ENCODE results near the gene INO80B. TPM values are rescaled to one million over a fixed set of nuclear protein-coding genes. Genes with fewer than 3 reads are reported as not detected.

The INO80B gene
- total RNA-seq, 1 experiment from 2014 or later: 26.5 TPM

DNA sequence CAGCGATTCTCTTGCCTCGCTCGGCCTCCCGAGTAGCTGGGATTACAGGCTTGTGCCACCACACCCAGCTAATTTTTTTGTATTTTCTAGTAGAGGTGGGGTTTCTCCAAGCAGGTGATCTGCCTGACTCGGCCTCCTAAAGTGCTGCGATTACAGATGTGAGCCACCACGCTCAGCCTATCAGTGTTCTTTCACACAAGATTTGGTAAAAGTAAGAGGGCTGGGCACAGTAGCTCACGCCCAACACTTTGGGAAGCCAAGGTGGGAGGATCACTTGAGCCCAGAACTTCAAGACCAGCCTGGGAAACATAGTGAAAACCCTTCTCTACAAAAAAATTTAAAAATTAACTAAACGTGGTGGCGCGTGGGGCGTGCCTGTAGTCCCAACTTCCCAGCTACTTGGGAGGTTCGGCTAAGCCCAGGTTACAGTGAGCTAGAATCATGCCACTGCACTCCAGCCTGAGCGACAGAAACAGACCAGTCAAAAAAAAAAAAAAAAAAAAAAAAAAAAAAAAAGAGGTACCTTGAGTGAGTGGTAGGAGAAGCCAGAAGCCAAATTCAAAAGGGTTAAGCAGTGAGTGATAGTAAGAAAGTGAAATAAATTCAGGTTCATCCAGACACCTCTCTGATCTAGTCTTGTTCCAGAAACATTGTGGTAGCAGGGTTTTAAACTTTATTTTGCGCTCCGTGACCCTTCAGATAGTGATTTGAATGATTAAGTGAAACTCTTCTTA is 16.6 kb downstream of the INO80B start:
- BruUV-seq (replicated peaks): no TSS peak
- Histone ChIP-seq H3K27ac (ENCODE audit: low read length) (peak overlapping the region; percentile 95), H3K9me3 (ENCODE audit: control insufficient read depth, insufficient read depth, low read depth, low read length) (no peaks in the 10 kb centered on the region), H3K36me3 (ENCODE audit: control insufficient read depth, insufficient read depth, low read length) (peaks cover 3% of the 10 kb centered on the region; the same call in 1 of the 2 replicates), H3K4me3 (ENCODE audit: low read depth in 2 of 2, low read length in 2 of 2) (peak overlapping the region; percentile 70 to 86), H3K4me1 (ENCODE audit: control insufficient read depth, insufficient read depth, low read length) (peaks cover 2% of the 10 kb centered on the region; the same call in 1 of the 2 replicates), H3K27me3 (ENCODE audit: control insufficient read depth, insufficient read depth, low read length) (no peaks in the 10 kb centered on the region)
- ATAC-seq (no peak), DNase-seq (ENCODE audit: low read depth, low spot score) (no peak)
- intact Hi-C loops (cut with micrococcal nuclease; ENCODE audit: unreplicated experiment): no loop called here
- in situ Hi-C loops (cut with HindIII; ENCODE audit: low pct_unique_long_range_greater_than_20kb, low sequenced_read_pairs): no loop called here
- ChIA-PET CTCF (no interaction called here), POLR2A (interaction anchor here (0.6 to 0.7 kb wide), 4 partner anchors 13 to 265 kb away, joined by 4 to 9 read pairs (median 6); partner anchors contain the start of gene WBP1)
- TF ChIP-seq POLR2AphosphoS5 (IDR thresholded peaks at IDR 0.05; ENCODE audit: low read depth, low read length): no peak
- TF ChIP-seq SIN3A (IDR thresholded peaks at IDR 0.05; ENCODE audit: borderline replicate concordance, insufficient read depth, low read depth, low read length): no peak
- TF ChIP-seq, protein P1, sequence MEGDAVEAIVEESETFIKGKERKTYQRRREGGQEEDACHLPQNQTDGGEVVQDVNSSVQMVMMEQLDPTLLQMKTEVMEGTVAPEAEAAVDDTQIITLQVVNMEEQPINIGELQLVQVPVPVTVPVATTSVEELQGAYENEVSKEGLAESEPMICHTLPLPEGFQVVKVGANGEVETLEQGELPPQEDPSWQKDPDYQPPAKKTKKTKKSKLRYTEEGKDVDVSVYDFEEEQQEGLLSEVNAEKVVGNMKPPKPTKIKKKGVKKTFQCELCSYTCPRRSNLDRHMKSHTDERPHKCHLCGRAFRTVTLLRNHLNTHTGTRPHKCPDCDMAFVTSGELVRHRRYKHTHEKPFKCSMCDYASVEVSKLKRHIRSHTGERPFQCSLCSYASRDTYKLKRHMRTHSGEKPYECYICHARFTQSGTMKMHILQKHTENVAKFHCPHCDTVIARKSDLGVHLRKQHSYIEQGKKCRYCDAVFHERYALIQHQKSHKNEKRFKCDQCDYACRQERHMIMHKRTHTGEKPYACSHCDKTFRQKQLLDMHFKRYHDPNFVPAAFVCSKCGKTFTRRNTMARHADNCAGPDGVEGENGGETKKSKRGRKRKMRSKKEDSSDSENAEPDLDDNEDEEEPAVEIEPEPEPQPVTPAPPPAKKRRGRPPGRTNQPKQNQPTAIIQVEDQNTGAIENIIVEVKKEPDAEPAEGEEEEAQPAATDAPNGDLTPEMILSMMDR (IDR thresholded peaks at IDR 0.05): no peak
- TF ChIP-seq, protein P2, sequence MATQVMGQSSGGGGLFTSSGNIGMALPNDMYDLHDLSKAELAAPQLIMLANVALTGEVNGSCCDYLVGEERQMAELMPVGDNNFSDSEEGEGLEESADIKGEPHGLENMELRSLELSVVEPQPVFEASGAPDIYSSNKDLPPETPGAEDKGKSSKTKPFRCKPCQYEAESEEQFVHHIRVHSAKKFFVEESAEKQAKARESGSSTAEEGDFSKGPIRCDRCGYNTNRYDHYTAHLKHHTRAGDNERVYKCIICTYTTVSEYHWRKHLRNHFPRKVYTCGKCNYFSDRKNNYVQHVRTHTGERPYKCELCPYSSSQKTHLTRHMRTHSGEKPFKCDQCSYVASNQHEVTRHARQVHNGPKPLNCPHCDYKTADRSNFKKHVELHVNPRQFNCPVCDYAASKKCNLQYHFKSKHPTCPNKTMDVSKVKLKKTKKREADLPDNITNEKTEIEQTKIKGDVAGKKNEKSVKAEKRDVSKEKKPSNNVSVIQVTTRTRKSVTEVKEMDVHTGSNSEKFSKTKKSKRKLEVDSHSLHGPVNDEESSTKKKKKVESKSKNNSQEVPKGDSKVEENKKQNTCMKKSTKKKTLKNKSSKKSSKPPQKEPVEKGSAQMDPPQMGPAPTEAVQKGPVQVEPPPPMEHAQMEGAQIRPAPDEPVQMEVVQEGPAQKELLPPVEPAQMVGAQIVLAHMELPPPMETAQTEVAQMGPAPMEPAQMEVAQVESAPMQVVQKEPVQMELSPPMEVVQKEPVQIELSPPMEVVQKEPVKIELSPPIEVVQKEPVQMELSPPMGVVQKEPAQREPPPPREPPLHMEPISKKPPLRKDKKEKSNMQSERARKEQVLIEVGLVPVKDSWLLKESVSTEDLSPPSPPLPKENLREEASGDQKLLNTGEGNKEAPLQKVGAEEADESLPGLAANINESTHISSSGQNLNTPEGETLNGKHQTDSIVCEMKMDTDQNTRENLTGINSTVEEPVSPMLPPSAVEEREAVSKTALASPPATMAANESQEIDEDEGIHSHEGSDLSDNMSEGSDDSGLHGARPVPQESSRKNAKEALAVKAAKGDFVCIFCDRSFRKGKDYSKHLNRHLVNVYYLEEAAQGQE (IDR thresholded peaks at IDR 0.05; ENCODE audit: insufficient read depth in 1 of 2, low read depth in 2 of 2, low read length in 1 of 2): no peak
- no peak for TF ChIP-seq TCF7L2 (IDR thresholded peaks at IDR 0.05; ENCODE audit: low read depth, low read length)

DNA sequence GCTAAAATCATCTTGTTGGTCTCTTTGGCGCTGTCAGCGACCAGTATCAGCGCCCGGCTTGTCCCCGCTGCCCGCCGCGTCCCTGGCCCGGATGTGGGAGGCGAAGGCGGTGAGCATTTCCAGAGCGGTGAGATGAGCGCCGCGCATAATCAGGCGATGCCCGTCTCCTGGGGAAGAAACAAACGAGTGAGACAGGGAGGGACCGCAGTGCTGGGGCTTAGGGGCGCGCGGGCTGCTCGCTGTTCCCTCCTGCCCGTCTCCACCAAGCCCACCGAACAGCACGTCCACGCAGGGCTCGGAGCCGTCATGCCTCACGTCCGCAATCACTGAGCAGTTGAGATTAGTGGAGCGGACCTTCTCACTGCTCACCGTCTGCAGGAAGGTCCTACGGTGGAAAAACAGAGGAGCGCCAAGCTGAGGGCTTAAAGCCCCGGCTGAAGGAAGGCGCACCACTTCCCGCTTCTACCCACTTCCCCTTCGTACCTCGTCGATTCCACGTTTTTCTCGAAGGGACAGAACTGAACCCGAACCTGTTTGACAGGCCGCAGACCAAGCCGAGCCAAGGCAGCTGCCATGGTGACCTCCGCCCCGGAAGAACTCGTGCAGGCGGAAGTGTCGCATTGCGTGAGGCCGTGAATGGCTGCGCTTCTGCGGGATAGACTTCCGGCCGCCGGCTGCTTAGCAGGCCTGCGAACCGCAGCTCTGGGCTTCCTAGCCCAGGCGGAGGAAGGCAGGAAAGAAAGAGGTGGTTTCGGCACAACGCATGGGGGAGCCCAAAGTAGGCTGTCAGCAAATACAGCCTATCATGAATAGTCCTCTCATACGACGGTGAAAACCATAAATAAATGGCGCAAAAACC is 17.4 kb downstream of the INO80B start, which contains the start of gene MRPL53:
Gene MRPL53 (minus strand): TSS at position 595 of the 859 bp plus-strand sequence. CDS start 20 bp downstream, at position 575.
- TF ChIP-seq, protein P1 (IDR thresholded peaks at IDR 0.05): no peak
- TF ChIP-seq, protein P2 (IDR thresholded peaks at IDR 0.05; ENCODE audit: insufficient read depth in 1 of 2, low read depth in 2 of 2, low read length in 1 of 2): 0 out of 4 replicates have a peak, but pooled peaks of 1 of the 2 experiments have one; percentile 45
- TF ChIP-seq SIN3A (IDR thresholded peaks at IDR 0.05; ENCODE audit: borderline replicate concordance, insufficient read depth, low read depth, low read length) (0 out of 2 replicates have a peak, but pooled peaks have one; percentile 55), POLR2AphosphoS5 (IDR thresholded peaks at IDR 0.05; ENCODE audit: low read depth, low read length) (peak; percentile 99)
- ChIA-PET POLR2A (no interaction called here), CTCF (interaction anchor here (1.5 kb wide), 1 partner anchor 11 kb away, joined by 6 read pairs; the partner anchor contains the start of genes CCDC142 and TTC31)
- no peaks in the 10 kb centered on the region for H3K27me3 ChIP-seq (ENCODE audit: control insufficient read depth, insufficient read depth, low read length)
- peaks cover under 1% of the 10 kb centered on the region; the same call in 1 of the 2 replicates for H3K4me1 ChIP-seq (ENCODE audit: control insufficient read depth, insufficient read depth, low read length)
- no peaks in the 10 kb centered on the region for H3K9me3 ChIP-seq (ENCODE audit: control insufficient read depth, insufficient read depth, low read depth, low read length)
- in situ Hi-C loops (cut with HindIII; ENCODE audit: low pct_unique_long_range_greater_than_20kb, low sequenced_read_pairs) (no loop called here), intact Hi-C loops (cut with micrococcal nuclease; ENCODE audit: unreplicated experiment) (no loop called here)
- peak; percentile 80 for DNase-seq (ENCODE audit: low read depth, low spot score)
- peak within 1 kb of the TSS; percentile 70 to 86 for H3K4me3 ChIP-seq (ENCODE audit: low read depth in 2 of 2, low read length in 2 of 2)
- H3K36me3 ChIP-seq (ENCODE audit: control insufficient read depth, insufficient read depth, low read length): peaks cover 3% of the 10 kb centered on the region; the same call in 1 of the 2 replicates
- BruUV-seq (replicated peaks): TSS peak; percentile 98
- ATAC-seq: peak; percentile 95
- H3K27ac ChIP-seq (ENCODE audit: low read length): peak within 1 kb of the TSS; percentile 95
